Effector CD8-positive, alpha-beta T cell (primary cell): Measurements from ENCODE around the gene FN3KRP.

Experiments
- DNase-seq: peaks from one replicate; lab custom pipeline; 2025; lab: John Stamatoyannopoulos, UW

The FN3KRP gene

DNA sequence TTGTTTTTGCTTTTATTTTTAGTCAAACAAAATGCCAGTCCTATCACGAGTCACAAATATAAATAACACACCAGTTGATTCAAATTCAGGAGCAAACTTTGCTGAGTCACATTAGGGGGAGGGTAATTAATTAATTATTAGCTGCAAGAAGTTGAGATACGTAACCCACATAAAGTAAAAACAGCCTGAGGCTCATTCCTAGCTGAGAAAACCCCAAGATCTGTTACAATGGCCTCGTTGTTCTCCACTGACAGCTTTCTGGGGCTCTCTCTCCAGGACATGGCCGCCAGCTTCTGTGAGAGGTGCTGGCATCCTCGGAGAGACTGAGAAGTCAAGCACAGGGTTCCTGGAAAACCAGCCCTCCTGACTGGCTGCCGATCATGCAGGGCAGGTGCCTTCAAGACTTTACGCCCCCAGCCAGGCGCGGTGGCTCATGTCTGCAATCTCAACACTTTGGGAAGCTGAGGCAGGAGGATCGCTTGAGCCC is 29.1 kb upstream of the FN3KRP start:
- no peak for DNase-seq

DNA sequence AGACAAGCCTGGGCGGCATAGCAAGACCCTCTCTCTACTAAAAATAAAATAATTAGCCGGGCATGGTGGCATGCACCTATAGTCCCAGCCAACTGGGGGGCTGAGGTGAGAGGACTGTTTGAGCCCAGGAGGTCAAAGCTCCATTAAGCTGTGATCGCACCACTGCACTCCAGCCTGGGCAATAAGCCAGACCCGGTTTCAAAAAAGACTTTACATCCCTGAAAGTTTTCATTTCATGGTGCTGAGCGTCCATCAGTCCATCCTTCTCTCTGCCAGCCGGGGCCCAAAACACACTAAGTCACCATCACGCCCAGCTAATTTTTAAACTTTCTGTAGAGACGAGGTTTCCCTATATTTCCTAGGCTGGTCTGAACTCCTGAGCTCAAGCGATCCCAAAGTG is 28.6 kb upstream of the FN3KRP start:
- DNase-seq: no peak

DNA sequence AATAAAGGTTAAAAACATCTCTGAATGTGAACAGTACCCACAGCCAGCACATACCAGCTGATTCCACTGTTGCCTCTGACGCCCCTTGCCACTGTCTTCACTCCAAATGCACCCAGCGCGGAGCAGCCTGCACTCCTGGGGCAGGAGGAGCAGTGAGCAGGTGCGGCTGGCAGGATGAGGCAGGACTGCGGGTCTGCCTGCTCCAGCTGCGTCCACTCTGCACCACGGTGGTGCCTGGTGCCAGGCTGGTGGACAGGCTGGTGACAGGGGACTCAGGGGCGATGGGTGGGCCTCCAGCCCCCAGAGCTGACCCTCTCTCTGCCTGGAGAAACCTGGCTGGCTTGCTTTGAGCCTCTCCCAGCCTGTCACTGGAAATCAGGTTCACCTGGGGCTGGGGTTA is 27.4 kb upstream of the FN3KRP start:
- no peak for DNase-seq

DNA sequence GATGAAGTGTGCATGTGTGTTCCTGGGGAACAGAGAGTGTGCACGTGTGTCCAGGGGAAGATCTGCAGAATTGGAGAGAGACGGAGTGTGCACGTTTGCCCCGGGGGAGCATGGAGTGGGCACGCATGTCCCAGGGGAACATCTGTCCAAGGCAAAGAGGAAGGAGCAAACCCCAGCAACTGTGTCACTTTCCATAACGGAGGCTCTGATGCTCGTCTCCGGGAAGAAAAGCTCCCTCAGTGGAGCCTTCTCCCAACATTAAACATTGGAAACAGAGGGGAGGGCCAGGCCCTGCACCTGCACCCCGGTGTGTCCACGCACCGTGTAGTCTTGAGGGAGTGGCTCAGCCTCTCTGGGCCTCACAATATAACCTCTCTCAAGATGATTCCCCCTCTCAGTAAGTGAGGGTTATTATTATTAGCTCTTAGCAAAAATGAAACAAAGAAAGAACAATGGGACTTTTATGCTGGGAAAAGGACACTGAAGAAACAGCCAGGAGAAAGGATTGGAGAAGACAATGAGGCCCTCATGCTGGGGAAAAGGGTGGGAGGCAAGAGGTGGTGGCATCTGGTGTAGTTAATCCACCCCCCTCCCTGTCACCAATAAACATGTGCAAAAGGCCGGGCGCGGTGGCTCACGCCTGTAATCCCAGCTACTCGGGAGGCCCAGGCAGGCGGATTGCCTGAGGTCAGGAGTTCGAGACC is 25.6 kb upstream of the FN3KRP start:
- DNase-seq: no peak

DNA sequence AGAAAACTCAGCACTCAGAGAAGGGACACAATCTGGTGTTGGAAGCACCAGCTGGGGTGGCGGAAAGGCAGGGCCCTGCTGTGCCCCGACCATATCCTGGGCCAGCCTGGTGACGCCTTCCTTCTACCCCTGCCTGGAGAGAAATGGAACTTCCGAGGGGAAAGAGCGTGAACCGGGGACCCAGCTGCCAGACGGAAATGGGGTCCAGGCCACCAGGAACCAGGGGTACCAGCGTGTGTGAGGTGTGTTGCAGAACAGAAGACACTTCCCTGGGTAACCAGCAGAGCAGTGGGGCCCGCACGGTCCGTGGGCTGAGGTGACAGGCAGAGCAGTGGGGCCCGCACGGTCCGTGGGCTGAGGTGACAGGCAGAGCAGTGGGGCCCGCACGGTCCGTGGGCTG is 24.8 kb upstream of the FN3KRP start:
- DNase-seq: no peak

DNA sequence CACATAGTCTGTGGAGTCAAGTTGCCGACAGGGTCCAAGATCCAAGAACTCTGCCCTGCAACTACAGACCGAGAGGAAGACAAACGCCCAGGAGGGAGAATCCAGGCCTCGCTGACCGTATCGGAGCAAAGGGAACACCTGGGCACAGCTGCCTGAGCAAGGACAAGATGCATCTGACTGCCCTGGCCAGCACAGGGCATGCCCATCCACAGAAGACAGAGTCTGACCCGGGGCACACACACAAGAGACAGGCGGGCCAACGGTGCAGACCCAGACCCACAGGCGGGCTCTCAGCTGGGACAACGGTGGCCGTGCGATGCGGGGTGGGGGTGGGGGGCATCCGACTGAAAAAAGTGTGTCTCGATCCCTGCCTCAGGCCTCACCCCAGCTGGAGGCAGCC is 24.2 kb upstream of the FN3KRP start:
- no peak for DNase-seq

DNA sequence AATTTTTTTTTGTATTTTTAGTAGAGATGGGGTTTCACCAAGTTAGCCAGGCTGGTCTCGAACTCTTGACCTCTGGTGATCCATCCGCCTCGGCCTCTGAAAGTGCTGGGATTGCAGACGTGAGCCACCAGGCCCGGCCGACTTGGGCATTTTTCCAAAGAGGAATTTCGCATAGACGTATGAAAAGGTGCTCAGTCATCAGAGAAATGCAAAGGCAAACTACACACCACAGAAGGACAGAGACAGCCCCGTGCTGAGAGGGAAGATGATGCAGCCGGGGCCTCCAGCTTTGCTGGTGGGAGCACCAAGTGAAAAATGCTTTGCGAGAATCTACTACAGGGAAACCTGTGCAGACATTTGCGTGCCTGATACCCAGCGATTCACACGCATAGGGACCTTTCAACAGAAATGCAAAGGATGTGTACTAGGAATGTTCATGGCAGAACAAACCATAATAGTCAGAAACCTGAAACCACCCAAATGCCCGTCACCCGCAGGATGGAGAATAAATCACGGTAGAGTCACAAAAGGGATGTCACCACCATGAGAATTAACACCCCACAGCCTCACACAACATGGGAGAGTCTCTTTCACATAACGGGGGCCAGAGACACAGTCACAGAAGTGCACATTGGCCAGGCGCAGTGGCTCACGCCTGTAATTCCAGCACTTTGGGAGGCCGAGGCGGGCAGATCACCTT is 23.2 kb upstream of the FN3KRP start:
- DNase-seq: no peak

DNA sequence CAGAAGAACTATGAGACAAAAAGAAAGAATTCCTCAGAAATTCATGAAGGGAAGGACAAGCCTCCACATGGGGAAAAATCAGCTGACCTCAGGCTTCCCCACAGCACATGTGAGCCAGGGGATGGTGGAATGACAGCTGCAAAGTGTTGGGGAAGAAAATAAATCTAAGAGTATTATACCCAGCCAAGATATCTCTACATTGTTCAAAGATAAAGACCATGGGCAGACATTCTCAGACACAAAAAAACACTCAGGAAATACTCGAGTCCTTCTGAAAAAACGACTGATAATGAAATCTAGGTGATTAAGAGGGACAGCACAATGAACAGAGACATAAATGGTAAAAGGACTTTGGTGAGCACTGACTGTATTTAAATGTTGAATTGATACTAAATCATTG is 21.9 kb upstream of the FN3KRP start:
- no peak for DNase-seq

DNA sequence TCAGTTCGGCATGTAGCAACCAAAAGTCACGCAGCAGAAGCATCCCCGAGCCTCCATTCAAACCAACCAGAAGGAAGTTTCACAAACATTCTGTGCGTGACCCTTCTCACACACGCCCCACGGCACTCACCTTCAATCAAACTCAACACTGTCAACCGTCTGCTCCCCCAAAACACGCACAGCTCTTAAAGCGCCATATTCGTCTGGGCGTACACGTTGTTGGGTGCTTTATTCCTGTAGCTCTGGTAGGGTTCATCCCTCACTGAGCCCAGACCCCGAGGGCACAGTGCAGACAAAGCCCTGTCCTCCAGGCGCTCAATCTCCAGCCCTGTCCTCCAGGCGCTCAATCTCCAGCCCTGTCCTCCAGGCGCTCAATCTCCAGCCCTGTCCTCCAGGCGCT is 20.2 kb upstream of the FN3KRP start:
- DNase-seq: no peak

DNA sequence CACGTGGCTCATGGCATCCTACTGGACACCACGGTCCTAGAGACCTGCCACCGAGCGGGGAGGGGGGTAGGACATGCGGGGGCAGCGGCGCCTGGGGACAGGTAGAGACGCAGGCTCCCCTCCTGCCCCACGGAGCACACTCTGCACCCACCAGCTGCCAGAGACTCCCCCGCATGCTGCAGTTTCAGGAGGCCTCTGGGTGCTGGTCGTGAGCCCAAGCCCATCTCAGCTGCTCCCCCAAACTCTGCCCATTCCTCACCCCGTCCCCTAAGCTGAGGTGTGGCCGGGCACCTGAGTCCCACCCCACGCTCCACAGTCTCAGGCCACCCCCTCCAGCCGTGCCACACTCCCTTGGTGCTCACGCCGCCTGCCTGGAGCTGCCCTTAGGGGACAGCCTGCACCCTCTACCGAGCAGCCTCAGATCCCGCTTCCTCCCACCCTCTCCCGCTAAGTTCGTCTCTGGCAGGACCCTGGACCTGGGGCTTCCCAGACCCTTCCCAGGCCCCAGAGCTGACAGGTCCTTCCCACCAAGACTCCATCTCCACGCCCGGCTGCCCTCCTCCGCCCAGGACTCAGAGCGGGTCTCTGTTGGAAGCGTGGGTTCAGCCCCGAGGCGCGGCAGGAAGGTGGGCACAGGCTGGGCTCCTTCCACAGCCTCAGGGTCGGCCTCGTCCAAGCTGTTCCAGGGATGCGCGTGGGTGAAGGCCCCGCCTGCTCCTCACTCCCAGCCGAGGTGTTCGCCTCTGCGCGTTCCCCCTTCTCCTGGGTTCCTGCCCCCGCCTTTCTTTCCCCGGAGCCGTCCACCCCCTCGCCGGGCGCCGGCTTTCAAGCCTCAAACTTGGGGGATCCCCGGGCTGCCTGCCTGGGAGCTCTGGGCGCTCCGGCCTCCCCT is 19.3 kb upstream of the FN3KRP start:
- peak; percentile 9 for DNase-seq

DNA sequence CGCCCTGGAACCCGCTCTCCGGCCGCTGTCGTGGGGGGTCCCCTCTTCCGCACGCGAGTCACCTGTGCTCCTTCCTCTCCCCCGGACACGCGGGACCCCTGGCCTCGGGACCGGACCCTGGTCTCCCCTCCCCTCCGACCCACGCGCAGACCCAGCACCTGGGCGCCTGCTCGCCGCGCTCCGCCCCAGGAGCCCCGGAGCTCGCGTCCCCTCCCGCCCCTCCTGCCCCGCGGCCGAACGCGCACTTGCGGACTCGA is 18.8 kb upstream of the FN3KRP start:
- no peak for DNase-seq

DNA sequence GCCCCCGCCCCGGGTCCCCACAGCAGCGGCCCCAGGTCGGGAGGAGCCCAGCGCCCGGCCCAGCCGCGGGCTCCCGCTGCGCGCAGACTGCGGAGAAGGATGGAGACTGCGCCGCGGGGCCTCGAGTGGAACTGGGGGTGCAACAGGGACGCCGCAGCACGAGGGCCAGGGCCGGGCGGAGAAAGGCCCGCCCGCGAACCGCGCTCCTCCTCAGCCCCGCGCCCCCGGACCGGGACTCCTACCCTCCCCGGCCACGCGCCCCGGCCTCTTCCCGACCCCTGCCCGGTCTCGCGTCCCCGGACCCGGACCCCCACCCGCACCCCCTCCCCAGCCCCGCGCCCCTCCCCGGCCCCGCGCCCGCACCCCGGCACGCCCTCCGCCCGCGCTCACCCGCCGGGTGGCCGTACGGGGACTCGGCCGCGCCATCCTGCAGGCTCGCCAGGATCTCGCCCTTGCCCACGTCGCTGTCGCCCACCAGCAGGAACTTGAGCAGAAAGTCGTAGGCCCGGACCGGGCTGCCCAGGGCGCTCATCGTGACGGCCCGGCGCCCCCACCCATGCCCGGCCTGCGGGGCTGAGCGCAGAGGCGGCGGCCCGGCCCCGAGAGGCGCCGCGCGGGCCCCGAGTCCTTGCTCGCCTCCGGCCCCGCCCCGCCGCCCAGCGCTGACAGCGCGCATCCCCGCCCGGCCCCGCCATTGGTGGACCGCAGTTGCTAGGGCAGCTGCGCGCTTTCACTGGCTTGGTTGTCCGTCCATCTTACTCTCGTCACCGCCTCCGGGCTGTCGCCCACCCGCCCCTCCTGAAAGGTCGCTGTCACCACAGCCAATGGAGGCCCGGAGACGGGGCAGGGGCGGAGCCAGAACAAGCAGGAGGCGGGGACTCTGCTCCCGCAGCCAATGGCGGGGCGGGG is 18.2 kb upstream of the FN3KRP start, which contains the start of gene RAB40B:
Gene RAB40B (minus strand): TSS at position 634 of the 909 bp plus-strand sequence. CDS start 102 bp downstream, at position 532.
- DNase-seq: peak; percentile 98

DNA sequence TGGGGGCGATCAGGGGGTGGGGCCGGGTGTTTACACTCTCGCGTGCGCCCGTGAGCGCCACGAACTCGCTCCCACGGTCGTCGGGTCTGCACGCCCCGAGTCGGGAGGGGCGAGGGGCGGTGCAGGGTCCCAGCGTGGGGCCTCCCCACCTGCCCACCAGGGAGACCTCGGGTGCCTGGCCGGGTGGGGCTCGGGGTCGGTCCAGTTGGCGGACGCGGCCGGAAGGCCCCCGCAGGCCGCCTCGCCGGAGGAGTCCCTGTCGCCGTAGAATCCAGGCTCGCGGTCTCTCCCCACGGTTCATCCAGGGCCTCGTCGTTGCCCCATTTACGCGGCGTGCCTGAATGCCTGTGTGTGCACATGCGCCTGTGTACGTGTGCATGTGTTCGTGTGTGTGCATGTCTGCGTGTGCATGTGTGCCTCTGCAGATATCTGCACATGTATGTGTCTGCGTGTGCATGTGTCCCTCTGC is 17.5 kb upstream of the FN3KRP start:
- DNase-seq: no peak

DNA sequence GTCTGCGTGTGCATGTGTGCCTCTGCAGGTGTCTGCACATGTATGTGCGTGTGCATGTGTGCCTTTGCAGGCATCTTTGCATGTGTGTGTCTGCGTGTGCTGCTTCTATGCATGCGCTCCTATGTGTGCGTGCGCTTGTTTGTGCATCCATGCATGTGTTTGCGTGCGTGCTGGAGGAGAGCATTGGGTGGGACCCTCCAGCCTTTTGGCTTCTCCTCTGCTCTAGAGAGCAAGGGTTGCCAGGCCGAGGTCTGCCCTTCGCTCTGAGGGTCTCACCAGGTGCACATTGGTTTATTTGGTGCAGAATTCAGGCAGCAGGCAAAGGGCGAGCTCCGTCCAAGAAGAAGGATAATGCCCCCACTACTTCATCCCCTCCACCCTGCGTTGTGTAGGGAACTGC is 17.0 kb upstream of the FN3KRP start:
- no peak for DNase-seq

DNA sequence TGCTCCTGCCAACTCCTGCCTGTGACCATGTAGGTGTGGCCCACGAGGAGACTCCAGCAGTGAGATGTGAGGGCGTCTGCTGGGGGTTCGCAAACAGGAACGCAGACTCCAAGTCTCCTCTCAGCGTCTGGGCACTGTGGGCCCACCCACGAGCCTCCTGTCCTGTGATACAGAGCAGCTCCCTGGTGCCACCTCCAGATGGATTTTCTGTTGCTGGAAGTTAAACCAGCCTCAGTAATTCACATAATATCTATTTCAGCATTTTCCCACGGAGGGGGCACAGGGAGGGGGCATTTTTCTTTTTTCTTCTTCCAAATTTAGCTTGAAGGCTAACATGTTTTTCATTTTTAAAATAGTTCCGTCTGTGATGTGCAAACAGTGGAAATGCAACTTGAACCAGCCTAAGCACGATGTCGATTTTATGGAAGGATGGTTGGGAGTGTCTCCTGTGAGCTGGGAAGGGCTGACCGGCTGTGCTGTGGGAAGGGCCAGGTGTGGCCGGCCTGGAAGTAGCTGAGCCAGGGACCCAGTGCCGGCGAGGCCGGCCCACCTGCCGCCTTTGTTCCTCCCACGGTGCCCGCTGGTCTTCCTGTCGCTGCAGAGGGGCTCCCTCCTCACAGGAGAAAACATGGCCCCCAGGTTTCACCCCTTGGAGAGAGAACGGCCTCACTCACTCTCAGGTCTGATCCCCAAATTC is 14.1 kb upstream of the FN3KRP start:
- no peak for DNase-seq

DNA sequence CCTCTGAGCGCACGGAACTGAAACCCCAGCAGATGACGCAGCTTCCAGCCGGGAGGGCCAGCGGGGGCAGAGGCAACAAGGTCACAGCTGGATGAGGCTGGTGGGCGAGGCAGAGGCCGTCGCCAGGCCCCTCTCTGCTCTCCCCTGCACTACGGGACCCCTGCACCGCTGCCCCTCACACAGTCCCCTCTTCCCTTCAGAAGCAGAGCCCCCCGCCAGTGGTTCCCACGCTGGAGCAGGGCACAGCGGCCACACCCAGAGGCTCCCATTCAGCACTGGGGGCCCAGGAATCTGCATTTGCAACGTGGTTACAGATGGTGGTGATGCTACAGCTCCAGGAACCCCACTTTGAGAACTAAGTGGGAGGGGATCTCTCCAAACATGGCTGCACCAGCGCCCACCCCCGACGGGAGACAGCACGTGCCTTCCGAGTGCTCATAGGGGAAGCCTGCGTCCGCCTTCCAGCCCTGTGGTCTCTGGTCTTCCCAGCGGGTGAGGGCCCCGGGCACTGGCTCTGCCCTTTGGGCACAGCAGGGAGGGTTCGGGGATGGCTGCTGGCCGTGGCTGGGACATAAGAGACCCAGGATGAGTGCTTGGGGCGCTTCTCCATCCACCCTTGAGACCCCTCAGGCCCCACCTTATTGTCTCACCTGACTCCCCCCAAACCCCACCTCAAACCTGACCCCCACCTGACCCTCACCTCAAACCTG is 13.3 kb upstream of the FN3KRP start:
- DNase-seq: no peak

DNA sequence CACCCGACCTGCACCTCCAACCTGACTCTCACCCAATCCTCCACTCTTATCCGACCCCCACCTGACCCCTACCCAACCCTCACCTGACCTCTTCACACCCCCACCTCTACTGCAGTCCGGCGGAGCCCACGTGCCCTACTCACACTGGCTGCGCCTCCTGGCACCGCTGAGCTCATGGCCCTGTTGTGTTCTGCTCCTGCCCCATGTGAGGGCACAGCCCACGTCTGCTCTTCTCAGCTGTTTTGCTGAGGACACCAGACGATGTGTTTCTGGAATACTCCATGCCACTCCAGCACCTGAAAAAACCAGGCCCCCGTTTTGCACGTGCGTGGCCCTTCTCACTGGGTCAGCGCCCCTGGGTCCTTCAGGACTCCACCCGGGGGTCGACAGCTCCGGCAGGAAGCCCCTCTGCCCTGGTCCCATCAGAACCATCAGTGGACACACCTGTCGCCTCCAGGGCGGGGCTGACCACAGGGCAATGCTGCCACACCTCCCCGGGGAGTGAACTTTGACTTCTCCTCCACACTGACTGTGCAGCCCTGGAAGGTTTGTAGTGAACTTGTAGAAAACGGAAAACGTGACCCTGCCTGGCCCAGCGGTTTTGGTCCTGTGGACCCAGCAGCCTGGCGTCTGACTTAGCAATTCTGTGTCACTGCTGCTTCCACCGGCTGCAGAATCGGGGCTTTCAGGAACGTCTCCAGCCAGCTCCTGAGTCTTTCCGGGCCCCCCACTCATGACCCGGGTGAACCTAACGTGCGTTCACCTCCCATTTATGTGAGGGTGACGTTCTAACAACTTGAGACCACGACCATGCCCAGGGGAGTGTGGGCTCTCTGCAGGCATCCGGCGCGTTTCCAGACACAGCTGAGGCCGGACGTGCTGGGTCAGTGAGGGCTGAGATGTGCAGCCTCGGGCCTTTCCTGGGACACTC is 12.3 kb upstream of the FN3KRP start:
- DNase-seq: no peak

DNA sequence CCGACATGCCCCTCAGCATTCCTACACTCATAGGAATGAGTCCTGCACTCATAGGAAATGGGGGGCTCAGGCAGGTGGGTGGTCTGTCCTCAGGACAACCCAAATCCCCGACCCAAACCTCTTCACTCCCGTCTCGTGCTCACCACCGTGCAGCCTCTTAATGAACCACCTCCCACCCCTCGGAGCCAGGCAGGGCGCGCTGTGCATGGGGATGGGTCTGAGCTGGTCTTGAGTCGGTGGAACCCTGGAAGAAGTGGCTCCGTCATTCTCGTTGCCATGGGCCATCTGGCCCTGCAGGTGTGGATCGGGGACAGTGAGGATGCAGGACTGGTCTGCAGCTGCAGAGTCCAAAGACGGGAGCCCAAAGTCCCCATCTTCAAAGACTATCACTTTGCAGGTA is 11.6 kb upstream of the FN3KRP start:
- DNase-seq: no peak

DNA sequence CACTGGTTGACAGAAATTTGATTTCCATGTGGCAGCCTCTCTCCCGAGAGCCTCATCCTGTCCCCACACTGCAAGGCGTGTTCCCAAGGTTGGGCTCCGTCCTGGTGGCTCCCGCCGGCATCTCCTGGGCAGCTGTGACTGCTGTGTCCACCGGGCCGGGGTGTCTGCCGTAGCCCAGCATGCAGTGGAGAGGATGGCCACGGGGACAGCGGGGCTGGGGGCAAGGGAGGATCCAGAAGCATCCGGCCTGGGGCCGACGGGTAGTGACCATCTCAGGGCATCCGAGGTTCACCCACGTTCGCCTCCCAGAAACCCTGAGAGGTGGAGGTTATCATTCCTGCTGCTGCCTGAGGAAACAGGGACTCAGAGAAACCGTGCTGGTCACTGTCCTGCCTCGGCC is 10.8 kb upstream of the FN3KRP start:
- no peak for DNase-seq
